SK-N-SH treated with all-trans-retinoic acid at 6 μM for 48 hours (cell line): ENCODE measurements around the gene AZU1.
"Not testable (repeated sequence)": the region's sequence is repeated elsewhere in the genome, so short reads cannot be mapped to it uniquely, and the experiment has no call there.

Experiments
- ATAC-seq: fragments of 200-7000 bp; cut with Tn5 transposase; 3 replicates; pipeline ENCODE4 v1.9.1; 2020; ENCODE audit warnings: mild to moderate bottlenecking, moderate library complexity
- ARNTL ChIP-seq: fragments of 450-650 bp; formaldehyde crosslinking; IDR thresholded peaks from 2 replicates; pipeline ENCODE4 v1.5.0; 2020; ENCODE audit warnings: low read depth, mild to moderate bottlenecking, moderate library complexity, borderline replicate concordance
- BACH2 ChIP-seq: fragments of 250-450 bp; sonication (Bioruptor Pico); IDR thresholded peaks from 2 replicates; pipeline ENCODE4 v1.9.0; 2021; ENCODE audit warnings: mild to moderate bottlenecking, borderline replicate concordance
- CREB5 ChIP-seq: fragments of 250-450 bp; sonication (Bioruptor Pico); IDR thresholded peaks from 2 replicates; pipeline ENCODE4 v1.5.1; 2020; ENCODE audit warnings: low read depth, mild to moderate bottlenecking, moderate library complexity
- CSDC2 ChIP-seq: fragments of 250-450 bp; sonication (Bioruptor Pico); IDR thresholded peaks from 2 replicates; pipeline ENCODE4 v1.5.0; 2020; ENCODE audit warnings: mild to moderate bottlenecking, moderate library complexity
- ESRRG ChIP-seq: fragments of 250-450 bp; sonication (Bioruptor Pico); IDR thresholded peaks from 2 replicates; pipeline ENCODE4 v1.6.1; 2021; ENCODE audit warnings: mild to moderate bottlenecking
- GLIS3 ChIP-seq: fragments of 250-450 bp; sonication (Bioruptor Pico); IDR thresholded peaks from 2 replicates; pipeline ENCODE4 v1.5.0; 2020; ENCODE audit warnings: mild to moderate bottlenecking, moderate library complexity
- ISL1 ChIP-seq: fragments of 250-450 bp; sonication (Bioruptor Pico); IDR thresholded peaks from 2 replicates; pipeline ENCODE4 v2.1.2; 2022; ENCODE audit warnings: mild to moderate bottlenecking, moderate library complexity
- OSR1 ChIP-seq: fragments of 250-450 bp; sonication (Bioruptor Pico); IDR thresholded peaks from 2 replicates; pipeline ENCODE4 v1.8.0; 2022; ENCODE audit warnings: moderate library complexity, mild to moderate bottlenecking, inconsistent platforms
- POU6F1 ChIP-seq: fragments of 250-450 bp; sonication (Bioruptor Pico); IDR thresholded peaks from 2 replicates; pipeline ENCODE4 v1.8.0; 2021; ENCODE audit warnings: low read depth, mild to moderate bottlenecking, moderate library complexity, borderline replicate concordance
- PPARA ChIP-seq: fragments of 250-450 bp; sonication (Bioruptor Pico); IDR thresholded peaks from 2 replicates; pipeline ENCODE4 v1.5.0; 2020; ENCODE audit warnings: mild to moderate bottlenecking, borderline replicate concordance
- TCF4 ChIP-seq: fragments of 250-450 bp; sonication (Bioruptor Pico); IDR thresholded peaks from 2 replicates; pipeline ENCODE4 v1.8.0; 2021; ENCODE audit warnings: mild to moderate bottlenecking, moderate library complexity, borderline replicate concordance
- TOX ChIP-seq: fragments of 250-450 bp; sonication (Bioruptor Pico); IDR thresholded peaks from 2 replicates; pipeline ENCODE4 v1.8.0; 2021; ENCODE audit warnings: mild to moderate bottlenecking, moderate library complexity, borderline replicate concordance
- TSHZ2 ChIP-seq: fragments of 250-450 bp; sonication (Bioruptor Pico); IDR thresholded peaks from 2 replicates; pipeline ENCODE4 v1.5.0; 2020; ENCODE audit warnings: mild to moderate bottlenecking, moderate library complexity
- ZC3H10 ChIP-seq: fragments of 250-450 bp; sonication (Bioruptor Pico); IDR thresholded peaks from 2 replicates; pipeline ENCODE4 v1.5.1; 2021; ENCODE audit warnings: mild to moderate bottlenecking, moderate library complexity
- ZFP30 ChIP-seq: fragments of 450-650 bp; formaldehyde crosslinking; IDR thresholded peaks from 2 replicates; pipeline ENCODE4 v1.5.0; 2022; ENCODE audit warnings: mild to moderate bottlenecking, moderate library complexity
- ZNF565 ChIP-seq: fragments of 450-650 bp; formaldehyde crosslinking; conservative IDR thresholded peaks from 2 replicates; pipeline ENCODE4 v1.5.0; 2020; ENCODE audit warnings: low read depth, mild to moderate bottlenecking, moderate library complexity
- ZNF70 ChIP-seq: fragments of 450-650 bp; formaldehyde crosslinking; IDR thresholded peaks from 2 replicates; pipeline ENCODE4 v1.5.0; 2020; ENCODE audit warnings: mild to moderate bottlenecking, moderate library complexity

Gene AZU1

GRCh38 chr19:840519-841206 lies 13.0 kb downstream of the AZU1 start, which contains the start of gene PRTN3:
TSS of gene PRTN3 (plus strand) at chr19:840999. CDS start at chr19:841009, 10 bp downstream.
- no peak for ATAC-seq
- TF ChIP-seq PPARA (CRISPR knock-in tag): no peak
- no peak for TF ChIP-seq ZNF565 (CRISPR knock-in tag)
- no peak for TF ChIP-seq ZNF70 (CRISPR knock-in tag)
- TF ChIP-seq ISL1 (CRISPR knock-in tag): no peak

- ATAC-seq: not testable (repeated sequence)
Measured at GRCh38 chr19:842802-843179, 15.2 kb downstream of the AZU1 start.

- peak; percentile 50 for ATAC-seq
- TF ChIP-seq PPARA (CRISPR knock-in tag) (no peak), CSDC2 (CRISPR knock-in tag) (no peak)
Measured at GRCh38 chr19:843180-843835, 15.7 kb downstream of the AZU1 start.

GRCh38 chr19:843836-844545 lies 16.4 kb downstream of the AZU1 start:
- no peak for ATAC-seq

More at GRCh38 chr19:843836-844545, 16.4 kb downstream of the AZU1 start:
- TF ChIP-seq ZNF565 (CRISPR knock-in tag): no peak
- TF ChIP-seq OSR1 (CRISPR knock-in tag): no peak
- no peak for TF ChIP-seq TSHZ2 (CRISPR knock-in tag)
- no peak for TF ChIP-seq ARNTL (CRISPR knock-in tag)
- no peak for TF ChIP-seq CREB5 (CRISPR knock-in tag)
- no peak for TF ChIP-seq POU6F1 (CRISPR knock-in tag)
- TF ChIP-seq ZFP30 (CRISPR knock-in tag): no peak
- no peak for TF ChIP-seq TOX (CRISPR knock-in tag)
- no peak for TF ChIP-seq TCF4 (CRISPR knock-in tag)
- no peak for TF ChIP-seq ESRRG
- TF ChIP-seq ZC3H10 (CRISPR knock-in tag): no peak
- no peak for TF ChIP-seq BACH2 (CRISPR knock-in tag)
- no peak for TF ChIP-seq PPARA (CRISPR knock-in tag)
- no peak for TF ChIP-seq GLIS3 (CRISPR knock-in tag)
- TF ChIP-seq ISL1 (CRISPR knock-in tag): no peak
